HUES48 (cell line): Measurements from ENCODE around the gene COL7A1.

ENCODE experiments used
- H3K27ac ChIP-seq: one replicate; pipeline ENCODE4 v1.7.0; 2013; ENCODE audit warnings: low read depth, low read length, inconsistent platforms
- H3K27me3 ChIP-seq: 2 replicates; pipeline ENCODE4 v1.6.1; 2013; ENCODE audit warnings: mild to moderate bottlenecking, low read length; ENCODE audit not compliant: control insufficient read depth, insufficient read depth
- H3K36me3 ChIP-seq: 2 replicates; pipeline ENCODE4 v1.6.1; 2013; ENCODE audit warnings: low read length; ENCODE audit not compliant: control insufficient read depth, insufficient read depth
- H3K4me1 ChIP-seq: 2 replicates; pipeline ENCODE4 v1.6.1; 2013; ENCODE audit warnings: mild to moderate bottlenecking, low read length; ENCODE audit not compliant: control insufficient read depth, insufficient read depth
- H3K4me3 ChIP-seq: 2 replicates; pipeline ENCODE4 v1.5.1; 2013; ENCODE audit warnings: mild to moderate bottlenecking, low read depth, low read length
- H3K9ac ChIP-seq: 2 replicates; pipeline ENCODE4 v1.6.1; 2013; ENCODE audit warnings: mild to moderate bottlenecking, low read depth, low read length, moderate library complexity
- H3K9me3 ChIP-seq: 2 replicates; pipeline ENCODE4 v1.6.1; 2013; ENCODE audit warnings: low read length; ENCODE audit not compliant: control insufficient read depth, insufficient read depth

Gene COL7A1

GRCh38 chr3:48568476-48568875 lies 26.7 kb downstream of the COL7A1 start:
- H3K4me1 ChIP-seq: peaks cover 3% of the 10 kb centered on the region
- H3K27ac ChIP-seq: no peak overlapping the region

DNA sequence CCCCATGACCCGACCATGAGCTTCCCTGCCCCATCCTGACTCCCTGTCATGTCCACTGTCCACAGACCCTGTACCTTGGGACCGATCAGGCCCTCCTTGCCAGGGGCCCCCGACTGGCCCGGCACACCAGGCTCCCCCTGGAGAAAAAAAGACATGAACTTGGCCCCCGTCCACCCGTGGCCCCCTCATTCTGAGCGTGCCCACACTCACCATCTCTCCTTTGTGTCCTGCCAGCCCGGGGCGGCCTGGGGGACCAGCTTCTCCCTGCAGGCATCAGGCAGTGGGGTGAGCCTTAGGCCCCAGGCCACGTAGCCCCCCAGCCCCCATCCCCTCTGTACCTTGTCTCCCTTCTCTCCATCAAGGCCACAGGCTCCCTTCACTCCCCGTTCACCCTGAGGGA lies 27.6 kb downstream of the COL7A1 start:
- no peak overlapping the region for H3K9ac ChIP-seq
- H3K4me1 ChIP-seq: peaks cover 10% of the 10 kb centered on the region
- no peaks in the 10 kb centered on the region for H3K9me3 ChIP-seq
- H3K27me3 ChIP-seq: no peaks in the 10 kb centered on the region
- 0 out of 2 replicates have a peak, but pooled peaks cover 4% of the 10 kb centered on the region for H3K36me3 ChIP-seq
- no peak overlapping the region for H3K27ac ChIP-seq
- no peak overlapping the region for H3K4me3 ChIP-seq

More at GRCh38 chr3:48568476-48568875, 26.7 kb downstream of the COL7A1 start:
- Histone ChIP-seq H3K4me3 (no peak overlapping the region), H3K9ac (no peak overlapping the region), H3K9me3 (no peaks in the 10 kb centered on the region), H3K36me3 (0 out of 2 replicates have a peak, but pooled peaks cover 4% of the 10 kb centered on the region), H3K27me3 (no peaks in the 10 kb centered on the region)

GRCh38 chr3:48567090-48567489 lies 28.0 kb downstream of the COL7A1 start:
- H3K27ac ChIP-seq: no peak overlapping the region
- H3K4me3 ChIP-seq: no peak overlapping the region
- H3K36me3 ChIP-seq: 0 out of 2 replicates have a peak, but pooled peaks cover 4% of the 10 kb centered on the region
- H3K27me3 ChIP-seq: no peaks in the 10 kb centered on the region
- no peak overlapping the region for H3K9ac ChIP-seq
- H3K4me1 ChIP-seq: peaks cover 10% of the 10 kb centered on the region
- H3K9me3 ChIP-seq: no peaks in the 10 kb centered on the region

DNA sequence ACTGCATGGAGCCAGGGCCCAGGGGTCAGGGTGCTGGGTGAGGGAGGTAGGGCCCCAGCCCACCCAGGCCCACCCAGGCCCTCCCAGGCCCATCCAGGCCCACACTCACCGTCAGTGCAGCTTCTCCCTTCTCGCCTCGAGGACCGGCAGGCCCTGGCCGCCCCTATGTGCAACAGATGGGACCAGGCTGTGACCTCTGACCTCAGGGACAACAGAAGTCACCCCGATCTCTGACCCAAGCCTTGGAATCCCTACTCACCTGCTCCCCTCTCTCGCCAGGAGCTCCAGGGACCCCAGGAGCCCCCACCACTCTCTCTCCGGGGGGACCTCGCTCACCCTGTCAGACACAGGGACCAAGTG lies 28.7 kb downstream of the COL7A1 start:
- no peak overlapping the region for H3K4me3 ChIP-seq
- no peaks in the 10 kb centered on the region for H3K9me3 ChIP-seq
- no peak overlapping the region for H3K27ac ChIP-seq
- H3K4me1 ChIP-seq: peaks cover 11% of the 10 kb centered on the region
- 0 out of 2 replicates have a peak, but pooled peaks cover 4% of the 10 kb centered on the region for H3K36me3 ChIP-seq
- H3K27me3 ChIP-seq: no peaks in the 10 kb centered on the region
- no peak overlapping the region for H3K9ac ChIP-seq

DNA sequence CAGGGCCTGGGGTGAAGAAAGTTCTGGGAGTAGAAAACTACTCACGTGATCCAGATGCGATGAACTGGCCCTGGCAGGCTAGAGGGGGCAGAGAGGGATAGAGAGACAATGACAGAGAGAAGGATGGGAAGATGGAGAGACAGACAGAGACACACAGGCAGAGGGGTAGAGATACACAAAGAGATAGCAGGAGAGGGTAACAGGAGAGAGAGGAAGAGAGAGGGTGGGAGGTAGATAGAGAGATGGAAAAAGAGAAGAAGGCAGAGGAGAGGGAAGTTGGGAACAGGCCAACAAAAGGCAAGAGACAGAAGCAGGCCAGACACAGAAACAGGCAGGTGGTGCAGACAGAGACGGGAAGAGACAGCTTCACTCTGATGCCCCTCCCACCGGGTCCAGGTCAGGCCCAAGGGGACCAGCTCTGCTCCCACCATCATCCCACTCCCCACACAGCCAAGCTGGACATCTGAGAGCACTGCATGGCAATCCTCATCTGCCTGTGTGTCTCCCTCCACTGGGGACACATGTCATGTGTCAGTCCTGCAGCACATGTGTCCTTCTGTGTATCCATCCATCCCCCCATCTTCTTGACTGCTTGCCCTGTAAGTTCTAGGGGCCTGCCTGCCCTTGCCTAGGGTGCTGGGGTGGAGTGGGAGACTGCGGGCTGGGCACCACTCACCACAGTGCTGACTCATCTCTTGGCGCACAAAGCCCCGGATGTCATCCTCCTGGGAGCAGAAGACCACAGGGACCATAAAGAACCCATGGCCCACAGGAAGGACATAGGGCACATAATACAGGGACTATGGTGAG lies 29.3 kb downstream of the COL7A1 start:
- Histone ChIP-seq H3K9me3 (no peaks in the 10 kb centered on the region), H3K4me1 (peaks cover 16% of the 10 kb centered on the region), H3K27me3 (no peaks in the 10 kb centered on the region), H3K27ac (no peak overlapping the region), H3K4me3 (no peak overlapping the region), H3K9ac (no peak overlapping the region), H3K36me3 (0 out of 2 replicates have a peak, but pooled peaks cover 4% of the 10 kb centered on the region)

DNA sequence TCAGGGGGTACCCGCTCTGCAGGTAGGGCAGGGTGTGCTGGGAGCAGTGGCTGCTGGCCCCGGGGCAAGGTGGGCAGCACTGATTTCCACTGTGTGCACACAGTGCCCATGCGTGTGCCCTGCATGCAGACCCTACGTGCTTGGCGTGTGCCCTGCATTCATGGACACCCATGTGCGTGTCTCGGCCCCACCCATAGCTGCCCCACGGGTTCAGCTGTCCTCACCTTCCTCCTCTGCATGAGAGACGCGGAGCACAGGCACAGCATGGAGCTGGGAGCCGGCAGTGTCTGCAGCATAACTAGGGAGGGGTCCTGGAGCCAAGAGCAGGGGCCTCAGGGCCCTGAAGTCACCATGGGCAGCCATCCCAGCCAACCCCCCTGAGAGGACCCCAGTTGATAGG lies 29.9 kb downstream of the COL7A1 start:
- H3K4me3 ChIP-seq: no peak overlapping the region
- no peaks in the 10 kb centered on the region for H3K9me3 ChIP-seq
- no peak overlapping the region for H3K27ac ChIP-seq
- no peak overlapping the region for H3K9ac ChIP-seq
- H3K36me3 ChIP-seq: 0 out of 2 replicates have a peak, but pooled peaks cover 4% of the 10 kb centered on the region
- H3K4me1 ChIP-seq: peaks cover 20% of the 10 kb centered on the region
- no peaks in the 10 kb centered on the region for H3K27me3 ChIP-seq

GRCh38 chr3:48564667-48565066 lies 30.5 kb downstream of the COL7A1 start:
- Histone ChIP-seq H3K9ac (no peak overlapping the region), H3K9me3 (no peaks in the 10 kb centered on the region), H3K36me3 (0 out of 2 replicates have a peak, but pooled peaks cover 4% of the 10 kb centered on the region), H3K27ac (no peak overlapping the region), H3K4me3 (no peak overlapping the region), H3K27me3 (no peaks in the 10 kb centered on the region), H3K4me1 (peaks cover 20% of the 10 kb centered on the region)

GRCh38 chr3:48564022-48564421 lies 31.1 kb downstream of the COL7A1 start:
- no peak overlapping the region for H3K27ac ChIP-seq
- no peaks in the 10 kb centered on the region for H3K9me3 ChIP-seq
- H3K4me3 ChIP-seq: no peak overlapping the region
- H3K4me1 ChIP-seq: peaks cover 20% of the 10 kb centered on the region
- 0 out of 2 replicates have a peak, but pooled peaks cover 4% of the 10 kb centered on the region for H3K36me3 ChIP-seq
- no peak overlapping the region for H3K9ac ChIP-seq
- H3K27me3 ChIP-seq: no peaks in the 10 kb centered on the region

DNA sequence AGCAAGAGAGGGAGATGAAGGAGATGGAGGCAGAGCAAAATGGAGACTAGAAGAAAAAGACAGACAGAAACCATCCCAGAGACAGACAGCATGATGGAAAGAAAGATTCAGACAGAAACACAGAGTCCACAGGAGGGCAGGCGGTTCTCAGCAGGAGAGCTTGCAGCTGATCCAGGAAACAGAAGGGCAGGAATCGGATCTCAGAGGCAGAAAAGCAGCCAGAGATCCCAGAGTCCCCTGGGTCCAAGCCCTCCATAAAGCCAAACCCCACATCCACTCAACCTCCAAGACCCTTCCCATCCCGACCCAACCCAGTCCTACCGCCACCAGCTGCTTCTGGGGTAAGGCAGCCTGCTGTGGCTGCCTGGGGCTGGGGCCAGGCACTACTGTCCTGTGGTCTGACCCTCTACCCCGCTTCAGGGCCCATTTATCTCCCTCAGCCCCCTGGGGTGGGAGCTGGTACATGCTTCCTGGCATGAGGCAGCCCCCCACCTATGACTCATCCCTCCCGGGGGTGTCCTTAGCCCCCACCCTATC lies 31.7 kb downstream of the COL7A1 start, which contains the start of gene UCN2:
Gene UCN2 (minus strand): TSS at position 400 of the 537 bp plus-strand sequence. CDS start 657 bp downstream, outside the sequence.
- Histone ChIP-seq H3K9ac (no peak within 1 kb of the TSS), H3K36me3 (0 out of 2 replicates have a peak, but pooled peaks cover 4% of the 10 kb centered on the region), H3K27ac (no peak within 1 kb of the TSS), H3K4me3 (no peak within 1 kb of the TSS), H3K27me3 (no peaks in the 10 kb centered on the region), H3K4me1 (peaks cover 20% of the 10 kb centered on the region), H3K9me3 (no peaks in the 10 kb centered on the region)

- H3K4me1 ChIP-seq: peaks cover 20% of the 10 kb centered on the region
- no peaks in the 10 kb centered on the region for H3K27me3 ChIP-seq
- H3K36me3 ChIP-seq: 0 out of 2 replicates have a peak, but pooled peaks cover 4% of the 10 kb centered on the region
- no peak overlapping the region for H3K4me3 ChIP-seq
- H3K9me3 ChIP-seq: no peaks in the 10 kb centered on the region
- no peak overlapping the region for H3K9ac ChIP-seq
- no peak overlapping the region for H3K27ac ChIP-seq
Measured at GRCh38 chr3:48562367-48563095, 32.6 kb downstream of the COL7A1 start.
